ENCODE results near the gene CACNA1H.

CACNA1H gene

DNA sequence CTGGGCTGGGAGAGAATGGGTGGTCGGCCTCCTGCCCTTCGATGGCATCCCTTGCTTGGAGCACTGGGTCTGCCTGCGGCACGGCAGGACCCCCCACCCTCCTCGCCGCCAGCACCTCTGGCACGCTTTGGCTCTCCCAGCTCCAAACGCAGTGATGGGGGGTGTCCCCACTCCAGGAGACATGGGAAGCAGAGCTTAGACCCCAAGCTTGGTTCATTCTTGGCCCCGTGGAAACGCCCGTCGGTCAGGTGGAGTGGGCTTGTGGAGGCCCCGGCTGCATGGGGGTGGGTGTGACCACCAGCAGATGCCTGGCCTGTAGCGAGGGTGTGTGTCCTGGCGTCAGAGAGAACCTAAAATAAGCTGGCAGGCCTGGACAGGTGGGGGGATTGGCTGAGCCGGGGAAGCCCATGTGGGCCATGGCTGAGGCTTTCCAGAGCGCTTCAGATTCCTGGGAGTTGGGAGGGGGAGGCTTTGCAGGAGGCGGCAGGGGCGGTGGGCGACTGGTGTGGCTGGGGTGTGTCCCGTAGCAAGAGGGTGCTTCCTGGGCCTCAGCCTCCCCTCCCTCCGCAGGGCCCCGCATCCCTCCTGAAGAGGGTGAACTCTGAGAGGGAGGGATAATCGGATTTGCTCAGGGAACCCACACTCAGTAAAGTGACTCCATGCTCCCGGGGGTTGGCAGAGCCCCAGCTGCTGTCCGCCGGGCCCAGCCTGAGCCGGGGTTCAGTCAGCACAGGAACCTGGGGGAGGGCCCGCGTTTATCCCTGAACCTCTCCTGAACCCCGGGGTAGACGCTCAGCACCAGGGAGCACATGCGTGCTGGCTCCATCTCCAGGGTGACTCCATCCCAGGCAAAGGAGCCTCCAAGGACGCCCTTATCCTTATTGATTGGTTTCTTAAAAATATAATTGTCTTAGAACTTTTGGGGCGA lies 3.4 kb downstream of the CACNA1H start:
- H3K4me3 ChIP-seq (ENCODE audit: low read depth, low read length), result no peak overlapping the region

- no peak overlapping the region for H3K4me3 ChIP-seq (ENCODE audit: low read depth, low read length)
Observed at GRCh38 chr16:1156983-1157638, 4.2 kb downstream of the CACNA1H start.

GRCh38 chr16:1157639-1158455 lies 4.9 kb downstream of the CACNA1H start:
- no peak overlapping the region for H3K4me3 ChIP-seq (ENCODE audit: low read depth, low read length)

GRCh38 chr16:1158456-1159324 lies 5.8 kb downstream of the CACNA1H start:
- no peak overlapping the region for H3K4me3 ChIP-seq (ENCODE audit: low read depth, low read length)

- H3K4me3 ChIP-seq (ENCODE audit: low read depth, low read length), result no peak overlapping the region
Observed at GRCh38 chr16:1159325-1159972, 6.5 kb downstream of the CACNA1H start.

DNA sequence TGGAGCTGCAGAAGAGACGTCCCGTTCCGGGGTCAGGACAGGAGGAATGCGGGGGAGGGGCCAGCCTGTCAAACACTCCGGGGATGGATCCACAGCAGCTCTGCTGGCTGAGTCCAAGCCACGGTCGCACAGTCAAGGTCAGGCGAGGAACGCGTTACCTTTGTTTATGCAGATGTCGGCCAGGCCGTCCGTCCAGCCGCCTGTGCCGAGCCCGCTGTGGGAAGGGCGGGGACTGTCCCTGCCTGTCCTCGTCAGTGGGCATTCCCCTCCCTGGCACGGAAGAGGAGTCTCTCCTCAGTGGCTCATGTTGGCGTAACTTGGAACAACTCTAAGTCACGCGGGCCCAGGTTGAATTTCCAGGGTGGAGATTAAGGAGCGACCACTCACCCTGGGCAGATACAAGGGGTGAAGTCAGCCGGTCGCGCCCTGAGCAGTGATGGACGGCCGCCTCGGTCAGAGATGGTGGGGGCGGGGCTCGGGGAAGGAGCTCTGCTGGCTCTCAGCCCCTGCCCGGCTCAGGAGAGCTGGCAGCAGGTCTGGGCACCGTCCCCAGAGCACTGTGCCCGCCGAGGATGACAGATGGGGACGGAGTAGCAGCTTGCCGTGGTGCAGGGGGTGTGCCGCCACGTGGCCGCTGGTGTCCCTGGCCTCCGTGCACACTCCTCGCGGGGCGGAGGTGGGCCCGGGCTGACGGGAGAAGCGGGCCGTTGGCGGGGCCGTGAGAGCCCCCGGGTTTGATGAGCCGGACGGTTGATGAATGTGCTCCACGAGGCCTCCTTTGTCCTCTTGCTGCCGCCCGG lies 7.3 kb downstream of the CACNA1H start:
- H3K4me3 ChIP-seq (ENCODE audit: low read depth, low read length), result no peak overlapping the region

- no peak overlapping the region for H3K4me3 ChIP-seq (ENCODE audit: low read depth, low read length)
Observed at GRCh38 chr16:1160773-1161348, 8.0 kb downstream of the CACNA1H start.

GRCh38 chr16:1162701-1163566 lies 10.0 kb downstream of the CACNA1H start:
- H3K4me3 ChIP-seq (ENCODE audit: low read depth, low read length), result no peak overlapping the region

GRCh38 chr16:1163567-1164055 lies 10.7 kb downstream of the CACNA1H start:
- no peak overlapping the region for H3K4me3 ChIP-seq (ENCODE audit: low read depth, low read length)

DNA sequence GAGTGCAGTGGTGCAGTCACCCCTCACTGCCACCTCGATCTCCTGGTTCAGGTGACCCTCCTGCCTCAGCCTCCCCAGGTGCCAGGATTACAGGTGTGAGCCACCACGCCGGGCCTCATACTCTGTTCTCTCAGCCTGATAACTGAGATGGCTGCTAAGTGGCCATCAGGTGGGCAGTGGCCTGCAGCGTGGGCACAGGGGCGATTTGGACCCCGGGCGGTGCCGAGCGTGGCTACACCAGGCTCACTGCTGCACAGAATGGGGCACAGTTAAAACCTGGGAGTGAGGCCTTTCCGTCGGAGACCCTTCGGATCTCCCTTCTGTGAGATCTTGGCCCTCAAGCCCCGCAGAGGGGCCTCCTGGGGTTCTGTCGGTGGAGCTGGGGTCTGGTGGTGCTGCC lies 11.5 kb downstream of the CACNA1H start:
- no peak overlapping the region for H3K4me3 ChIP-seq (ENCODE audit: low read depth, low read length)

DNA sequence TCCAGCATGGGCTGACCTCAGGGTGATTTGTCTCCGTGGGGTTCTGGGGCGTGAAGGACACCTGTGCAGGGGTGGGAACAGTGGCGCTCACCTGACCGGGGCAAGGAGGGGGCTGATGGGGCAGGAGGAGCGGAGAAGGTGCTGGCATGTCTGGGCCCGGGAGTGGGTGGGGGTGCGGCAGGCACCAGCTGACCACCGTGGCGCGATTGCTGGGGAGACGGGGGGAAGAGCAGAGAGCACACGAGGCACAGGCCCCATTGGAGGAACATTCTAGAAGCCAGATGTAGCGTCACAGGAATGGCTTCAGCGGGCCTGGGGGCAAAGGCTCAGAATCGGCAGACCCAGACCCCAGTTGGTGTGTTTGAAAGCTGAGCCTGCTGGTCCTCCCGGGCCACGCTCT lies 12.1 kb downstream of the CACNA1H start:
- no peak overlapping the region for H3K4me3 ChIP-seq (ENCODE audit: low read depth, low read length)

- no peak overlapping the region for H3K4me3 ChIP-seq (ENCODE audit: low read depth, low read length)
Observed at GRCh38 chr16:1165511-1165910, 12.6 kb downstream of the CACNA1H start.

DNA sequence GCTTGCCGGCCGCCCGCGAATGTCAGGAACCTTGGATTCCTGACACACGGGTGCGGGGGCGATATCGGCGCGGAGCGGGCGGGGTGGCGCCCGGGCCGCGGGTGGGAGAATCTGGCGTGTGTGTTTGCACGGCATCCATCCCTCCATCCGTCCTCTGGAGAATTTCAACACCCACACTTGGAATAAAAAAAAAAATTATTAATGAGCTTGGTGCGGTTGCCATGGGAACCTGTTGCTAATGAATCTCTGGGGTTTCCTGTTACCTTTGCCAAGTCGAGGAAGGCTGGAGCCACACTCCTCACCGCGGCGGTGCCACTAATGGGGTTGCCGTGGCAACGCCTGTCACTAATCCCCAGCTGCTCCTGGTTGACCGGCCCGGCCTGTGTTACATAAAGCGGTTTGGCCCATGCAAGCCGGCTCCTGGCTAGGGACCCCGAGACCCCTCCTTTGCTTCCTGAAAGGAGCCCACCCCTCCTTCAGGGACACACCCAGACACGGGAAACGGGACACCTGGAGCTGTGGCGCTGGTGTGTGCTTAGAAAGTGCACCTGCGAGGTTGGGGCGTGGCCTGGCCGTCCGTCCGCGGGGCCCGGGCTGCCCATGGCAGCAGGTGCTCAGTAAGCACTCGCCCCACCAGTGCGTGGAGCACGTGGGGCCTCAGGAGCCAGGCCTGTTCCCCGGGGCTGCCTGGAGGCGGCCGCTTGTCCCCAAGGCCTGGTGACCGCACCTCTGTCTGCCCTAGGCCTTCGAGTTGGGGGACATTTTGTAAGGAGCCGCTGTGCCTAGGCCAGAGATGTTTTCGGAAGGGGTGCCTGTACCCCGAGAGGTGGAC lies 14.6 kb downstream of the CACNA1H start:
- H3K4me3 ChIP-seq (ENCODE audit: low read depth, low read length), result no peak overlapping the region

- no peak overlapping the region for H3K4me3 ChIP-seq (ENCODE audit: low read depth, low read length)
Observed at GRCh38 chr16:1168837-1169236, 15.9 kb downstream of the CACNA1H start.

- no peak overlapping the region for H3K4me3 ChIP-seq (ENCODE audit: low read depth, low read length)
Observed at GRCh38 chr16:1169285-1170075, 16.6 kb downstream of the CACNA1H start.

GRCh38 chr16:1170076-1170418 lies 17.1 kb downstream of the CACNA1H start:
- no peak overlapping the region for H3K4me3 ChIP-seq (ENCODE audit: low read depth, low read length)
